OCI-LY7 (cell line): Measurements from ENCODE around the gene SLC4A1.

Experiments
- CTCF ChIP-seq: fragments of 200-600 bp; sonication (generic); conservative IDR thresholded peaks from 2 replicates; pipeline ENCODE4 v1.5.1; 2014; ENCODE audit warnings: mild to moderate bottlenecking, antibody characterized with exemption, low read length, moderate library complexity, mixed read lengths
- EZH2phosphoT487 ChIP-seq: fragments of 200-600 bp; sonication (generic); IDR thresholded peaks from 2 replicates; pipeline ENCODE4 v1.6.1; 2018; ENCODE audit warnings: low read depth, borderline replicate concordance, mild to moderate bottlenecking, mixed run types, antibody characterized with exemption, low read length, moderate library complexity, mixed read lengths

GRCh38 chr17:44256671-44257070 lies 11.3 kb downstream of the SLC4A1 start:
- TF ChIP-seq CTCF (no peak), EZH2phosphoT487 (no peak)
